Measurements from ENCODE around the gene TMEM270.
"Not testable (repeated sequence)": the region's sequence is repeated elsewhere in the genome, so short reads cannot be mapped to it uniquely, and the experiment has no call there.

Gene TMEM270

GRCh38 chr7:73832806-73833205 is 28.2 kb upstream of the TMEM270 start:
- no peak for DNase-seq (ENCODE audit: low read depth)

GRCh38 chr7:73833251-73833919 is 27.6 kb upstream of the TMEM270 start:
- no peak for DNase-seq (ENCODE audit: low read depth)

- DNase-seq (ENCODE audit: low read depth): no peak
Measured at GRCh38 chr7:73834626-73835191, 26.2 kb upstream of the TMEM270 start.

- not testable (repeated sequence) for DNase-seq (ENCODE audit: low read depth)
Measured at GRCh38 chr7:73837167-73837566, 23.8 kb upstream of the TMEM270 start.

- no peak for DNase-seq (ENCODE audit: low read depth)
Measured at GRCh38 chr7:73838642-73839041, 22.3 kb upstream of the TMEM270 start.

GRCh38 chr7:73839290-73839689 is 21.7 kb upstream of the TMEM270 start:
- DNase-seq (ENCODE audit: low read depth): no peak

GRCh38 chr7:73839743-73840714 is 20.9 kb upstream of the TMEM270 start:
- no peak for DNase-seq (ENCODE audit: low read depth)

- no peak for DNase-seq (ENCODE audit: low read depth)
Measured at GRCh38 chr7:73840715-73841379, 20.1 kb upstream of the TMEM270 start.

- DNase-seq (ENCODE audit: low read depth): no peak
Measured at GRCh38 chr7:73841689-73842066, 19.3 kb upstream of the TMEM270 start.

GRCh38 chr7:73842067-73842976 is 18.6 kb upstream of the TMEM270 start, which contains the start of gene METTL27:
Gene METTL27 (minus strand): TSS chr7:73842516. CDS start chr7:73842140, 376 bp downstream.
- DNase-seq (ENCODE audit: low read depth): peak; percentile 88

- no peak for DNase-seq (ENCODE audit: low read depth)
Measured at GRCh38 chr7:73844131-73844547, 16.8 kb upstream of the TMEM270 start.

GRCh38 chr7:73844848-73845460 is 16.0 kb upstream of the TMEM270 start:
- no peak for DNase-seq (ENCODE audit: low read depth)

GRCh38 chr7:73845701-73846195 is 15.2 kb upstream of the TMEM270 start:
- DNase-seq (ENCODE audit: low read depth): not testable (repeated sequence)

GRCh38 chr7:73847941-73848723 is 12.8 kb upstream of the TMEM270 start:
- DNase-seq (ENCODE audit: low read depth): no peak

- DNase-seq (ENCODE audit: low read depth): peak; percentile 99
Measured at GRCh38 chr7:73850781-73851207, 10.2 kb upstream of the TMEM270 start.

GRCh38 chr7:73851410-73852338 is 9.3 kb upstream of the TMEM270 start:
- peak; percentile 97 for DNase-seq (ENCODE audit: low read depth)

- DNase-seq (ENCODE audit: low read depth): no peak
Measured at GRCh38 chr7:73852500-73852899, 8.5 kb upstream of the TMEM270 start.

GRCh38 chr7:73856941-73857340 is 4.0 kb upstream of the TMEM270 start:
- no peak for DNase-seq (ENCODE audit: low read depth)
